Measurements from ENCODE around the gene ARHGEF12.

ARHGEF12 gene

GRCh38 chr11:120383518-120384155 lies 47.4 kb downstream of the ARHGEF12 start:
- TF ChIP-seq CTCF (conservative IDR thresholded peaks at IDR 0.05; ENCODE audit: low read depth, low read length): no peak
- Histone ChIP-seq H3K4me3 (IDR thresholded peaks at IDR 0.05; ENCODE audit: insufficient read depth, low read depth, low read length) (no peak overlapping the region), H3K79me2 (ENCODE audit: insufficient read depth, low read depth) (peaks cover 98% of the 10 kb centered on the region), H3K27ac (no peak overlapping the region), H4K20me1 (ENCODE audit: insufficient read depth) (peaks cover 58% of the 10 kb centered on the region), H2AFZ (ENCODE audit: low read depth) (no peak overlapping the region), H3K9ac (no peak overlapping the region), H3K4me2 (no peak overlapping the region), H3K36me3 (ENCODE audit: insufficient read depth) (no peaks in the 10 kb centered on the region), H3K4me1 (ENCODE audit: low read depth, poor library complexity, severe bottlenecking) (peaks cover 40% of the 10 kb centered on the region), H3K27me3 (ENCODE audit: insufficient read depth, low read depth) (no peaks in the 10 kb centered on the region)

- TF ChIP-seq CTCF (conservative IDR thresholded peaks at IDR 0.05; ENCODE audit: low read depth, low read length): no peak
- no peak overlapping the region for H3K9ac ChIP-seq
- H3K27me3 ChIP-seq (ENCODE audit: insufficient read depth, low read depth): no peaks in the 10 kb centered on the region
- no peaks in the 10 kb centered on the region for H3K36me3 ChIP-seq (ENCODE audit: insufficient read depth)
- H4K20me1 ChIP-seq (ENCODE audit: insufficient read depth): peaks cover 56% of the 10 kb centered on the region
- no peak overlapping the region for H2AFZ ChIP-seq (ENCODE audit: low read depth)
- peaks cover 32% of the 10 kb centered on the region for H3K4me1 ChIP-seq (ENCODE audit: low read depth, poor library complexity, severe bottlenecking)
- no peak overlapping the region for H3K4me3 ChIP-seq (IDR thresholded peaks at IDR 0.05; ENCODE audit: insufficient read depth, low read depth, low read length)
- H3K27ac ChIP-seq: no peak overlapping the region
- H3K4me2 ChIP-seq: no peak overlapping the region
- H3K79me2 ChIP-seq (ENCODE audit: insufficient read depth, low read depth): peaks cover 99% of the 10 kb centered on the region
These were observed 48.3 kb downstream of the ARHGEF12 start for GRCh38 chr11:120384476-120384875.

GRCh38 chr11:120385110-120385509 lies 48.9 kb downstream of the ARHGEF12 start:
- no peak overlapping the region for H3K4me3 ChIP-seq (IDR thresholded peaks at IDR 0.05; ENCODE audit: insufficient read depth, low read depth, low read length)
- H3K4me2 ChIP-seq: no peak overlapping the region
- peaks cover 54% of the 10 kb centered on the region for H4K20me1 ChIP-seq (ENCODE audit: insufficient read depth)
- H3K79me2 ChIP-seq (ENCODE audit: insufficient read depth, low read depth): peaks cover 99% of the 10 kb centered on the region
- no peaks in the 10 kb centered on the region for H3K27me3 ChIP-seq (ENCODE audit: insufficient read depth, low read depth)
- peaks cover 25% of the 10 kb centered on the region for H3K4me1 ChIP-seq (ENCODE audit: low read depth, poor library complexity, severe bottlenecking)
- no peak overlapping the region for H3K9ac ChIP-seq
- no peak for TF ChIP-seq CTCF (conservative IDR thresholded peaks at IDR 0.05; ENCODE audit: low read depth, low read length)
- no peaks in the 10 kb centered on the region for H3K36me3 ChIP-seq (ENCODE audit: insufficient read depth)
- no peak overlapping the region for H3K27ac ChIP-seq
- no peak overlapping the region for H2AFZ ChIP-seq (ENCODE audit: low read depth)

GRCh38 chr11:120385655-120386054 lies 49.4 kb downstream of the ARHGEF12 start:
- H3K27me3 ChIP-seq (ENCODE audit: insufficient read depth, low read depth): no peaks in the 10 kb centered on the region
- H2AFZ ChIP-seq (ENCODE audit: low read depth): no peak overlapping the region
- no peaks in the 10 kb centered on the region for H3K36me3 ChIP-seq (ENCODE audit: insufficient read depth)
- H4K20me1 ChIP-seq (ENCODE audit: insufficient read depth): peaks cover 54% of the 10 kb centered on the region
- peaks cover 99% of the 10 kb centered on the region for H3K79me2 ChIP-seq (ENCODE audit: insufficient read depth, low read depth)
- no peak overlapping the region for H3K4me2 ChIP-seq
- H3K9ac ChIP-seq: no peak overlapping the region
- no peak for TF ChIP-seq CTCF (conservative IDR thresholded peaks at IDR 0.05; ENCODE audit: low read depth, low read length)
- H3K27ac ChIP-seq: no peak overlapping the region
- H3K4me3 ChIP-seq (IDR thresholded peaks at IDR 0.05; ENCODE audit: insufficient read depth, low read depth, low read length): no peak overlapping the region
- H3K4me1 ChIP-seq (ENCODE audit: low read depth, poor library complexity, severe bottlenecking): peaks cover 25% of the 10 kb centered on the region

Data from KMS-11 (cell line).